Adrenal gland (tissue), 19 donors: ENCODE measurements around the gene NLK. TPM values are rescaled to one million over a fixed set of nuclear protein-coding genes. Genes with fewer than 3 reads are reported as not detected.

Source experiments
- DNase-seq, 7 donors: peaks; one replicate each; pipeline ENCODE4 v3.0.0-alpha.2; 2019 to 2020
- H3K27ac ChIP-seq, 5 donors: fragments of 200-600 bp; sonication (generic) in 4 of 5; 1 replicate in 3 of 5; 2 replicates in 2 of 5; pipeline versions ENCODE4 v1.5.1 to v1.8.0; 2016 to 2020; ENCODE audit warnings: mild to moderate bottlenecking in 1 of 5
- H3K27me3 ChIP-seq: fragments of 200-600 bp; 2 replicates; pipeline ENCODE4 v1.8.0; 2021
- H3K36me3 ChIP-seq, 2 donors: fragments of 200-600 bp; replicated peaks in 1 of 2; 1 replicate in 1 of 2; 2 replicates in 1 of 2; pipeline versions ENCODE4 v1.5.1 to v1.8.0; 2018 to 2022
- H3K4me1 ChIP-seq, 2 donors: fragments of 200-600 bp; replicated peaks in 1 of 2; 1 replicate in 1 of 2; 2 replicates in 1 of 2; pipeline versions ENCODE4 v1.5.1 to v1.8.0; 2018 to 2021
- H3K4me3 ChIP-seq, 4 donors: fragments of 200-600 bp; sonication (generic) in 3 of 4; one replicate each; pipeline ENCODE4 v1.5.1; 2016 to 2018
- H3K9me3 ChIP-seq, 3 donors: fragments of 200-600 bp; sonication (generic) in 1 of 3; replicated peaks in 1 of 3; 1 replicate in 2 of 3; 2 replicates in 1 of 3; pipeline versions ENCODE4 v1.5.1 to v1.8.0; 2016 to 2021
- POLR2A ChIP-seq, 2 donors: fragments of 450-650 bp; IDR thresholded peaks; one replicate each; pipeline ENCODE4 v1.6.1; 2017; ENCODE audit warnings: antibody characterized with exemption in 2 of 2, mild to moderate bottlenecking in 2 of 2, moderate library complexity in 1 of 2
- WGBS, 4 donors: extraction: QIAGEN DNeasy Blood & Tissue Kit in 2 of 4; methylation state at CpG; one replicate each; pipeline versions ENCODE4 v1.1.5 to v1.1.7; 2013 to 2017; 5-methylcytosine and 5-hydroxymethylcytosine counted together
- intact Hi-C, 2 donors: fragments of 100-400 bp; cut with DNase I; formaldehyde crosslinking; loops; one replicate each; pipeline versions ENCODE4 v1.14.1 to v1.15.0; 2022 to 2023
- long read RNA-seq, 10 donors: library from polyadenylated mRNA in 3 of 10; unstranded in 2 of 10; stranded (forward) in 1 of 10; transcript quantifications; one replicate each; pipeline ENCODE4 v2.0.0 and lab custom pipeline, GENCODE V29; 2021 to 2026
- polyA plus RNA-seq, 3 donors: library from polyadenylated mRNA; stranded (reverse); fragments of 200-250 nt in 2 of 3; fragments of 350-450 nt in 1 of 3; fragmentation: Illumina TruSeq in 1 of 3; extraction: RNeasy Lipid Tissue Mini Kit (QIAGEN cat#74804) in 1 of 3; gene quantifications; one replicate each; pipeline ENCODE4 v1.2.3, GENCODE V29; 2013 to 2014
- total RNA-seq, 9 donors: library from RNA; depleted of rRNA in 4 of 9; stranded (reverse); fragments of >200 nt in 4 of 9; fragments of 120-200 nt in 1 of 9; fragmentation: NEBNext Ultra II Directional in 1 of 9; extraction: Animal tissue kit (Norgen Biotek cat#: 25700) in 1 of 9; gene quantifications; one replicate each; pipeline versions ENCODE4 v1.1.0 to v1.2.4, GENCODE V29; 2013 to 2023
- TF ChIP-seq, protein P1 (sequence below), 6 experiments: fragments of 450-650 bp in 4 of 6; fragments of 200-600 bp in 2 of 6; sonication (generic) in 1 of 6; IDR thresholded peaks; 1 replicate in 5 of 6; 2 replicates in 1 of 6; pipeline versions ENCODE4 v1.5.1 to v1.8.0; 2016 to 2021; ENCODE audit warnings: antibody characterized with exemption in 6 of 6, mild to moderate bottlenecking in 2 of 6, moderate library complexity in 1 of 6
- donor health status: healthy with polysubstance abuse.
- donor health status: Bipolar disorder and iron deficiency.
- donor health status: DM: yes; HTN: yes; CAD: no.
- donor health status: DM: no; HTN: no; CAD: no.
- donor health status: DM: no; HTN: no; CAD: no.
- donor health status: DM: yes; HTN: yes; CAD: no.

Gene NLK
- 10 to 100 TPM; 34.7 to 86.1 (median 74.8) TPM for total RNA-seq
- polyA plus RNA-seq, result 10 to 100 TPM; 35.7 to 55.5 (median 40.8) TPM
- long read RNA-seq, donor 1, full-length matches to known transcripts, result 7 of 7 reads
- long read RNA-seq, donor 1, partial matches to known transcripts, result 0 of 7 reads
- long read RNA-seq, donor 1, other reads (novel, unspliced or antisense), result 0 of 7 reads
- long read RNA-seq, donor 2, full-length matches to known transcripts, result 9 of 18 reads
- long read RNA-seq, donor 2, partial matches to known transcripts, result 9 of 18 reads
- long read RNA-seq, donor 2, other reads (novel, unspliced or antisense), result 0 of 18 reads
- long read RNA-seq, donor 3, full-length matches to known transcripts, result 5 of 5 reads
- long read RNA-seq, donor 3, partial matches to known transcripts, result 0 of 5 reads
- long read RNA-seq, donor 3, other reads (novel, unspliced or antisense), result 0 of 5 reads
- long read RNA-seq, donor 4, partial matches to known transcripts, result 2 of 6 reads
- long read RNA-seq, donor 4, other reads (novel, unspliced or antisense), result 3 of 6 reads
- long read RNA-seq, donor 5, full-length matches to known transcripts, result 39 of 47 reads
- long read RNA-seq, donor 5, partial matches to known transcripts, result 1 of 47 reads
- long read RNA-seq, donor 5, other reads (novel, unspliced or antisense), result 7 of 47 reads
- long read RNA-seq, donor 6, full-length matches to known transcripts, result 3 of 7 reads
- long read RNA-seq, donor 6, partial matches to known transcripts, result 1 of 7 reads
- long read RNA-seq, donor 6, other reads (novel, unspliced or antisense), result 3 of 7 reads
- long read RNA-seq, donor 7, full-length matches to known transcripts, result 3 of 3 reads
- long read RNA-seq, donor 7, partial matches to known transcripts, result 0 of 3 reads
- long read RNA-seq, donor 7, other reads (novel, unspliced or antisense), result 0 of 3 reads
- long read RNA-seq, donor 8, full-length matches to known transcripts, result 15 of 20 reads
- long read RNA-seq, donor 8, partial matches to known transcripts, result 5 of 20 reads
- long read RNA-seq, donor 8, other reads (novel, unspliced or antisense), result 0 of 20 reads
- long read RNA-seq, donor 9, full-length matches to known transcripts, result 8 of 8 reads
- long read RNA-seq, donor 9, partial matches to known transcripts, result 0 of 8 reads
- long read RNA-seq, donor 9, other reads (novel, unspliced or antisense), result 0 of 8 reads
- long read RNA-seq, donor 10, full-length matches to known transcripts, result 6 of 6 reads
- long read RNA-seq, donor 10, partial matches to known transcripts, result 0 of 6 reads
- long read RNA-seq, donor 10, other reads (novel, unspliced or antisense), result 0 of 6 reads

DNA sequence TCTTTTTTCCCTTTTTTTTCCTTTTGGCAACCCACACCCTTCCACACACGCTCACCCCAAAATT, at the start of gene NLK:
NLK (plus strand) TSS at position 21 of the 64 bp plus-strand sequence. CDS start 197 bp downstream, outside the sequence.
- no peaks in the 10 kb centered on the region for H3K36me3 ChIP-seq
- TF ChIP-seq, protein P1, sequence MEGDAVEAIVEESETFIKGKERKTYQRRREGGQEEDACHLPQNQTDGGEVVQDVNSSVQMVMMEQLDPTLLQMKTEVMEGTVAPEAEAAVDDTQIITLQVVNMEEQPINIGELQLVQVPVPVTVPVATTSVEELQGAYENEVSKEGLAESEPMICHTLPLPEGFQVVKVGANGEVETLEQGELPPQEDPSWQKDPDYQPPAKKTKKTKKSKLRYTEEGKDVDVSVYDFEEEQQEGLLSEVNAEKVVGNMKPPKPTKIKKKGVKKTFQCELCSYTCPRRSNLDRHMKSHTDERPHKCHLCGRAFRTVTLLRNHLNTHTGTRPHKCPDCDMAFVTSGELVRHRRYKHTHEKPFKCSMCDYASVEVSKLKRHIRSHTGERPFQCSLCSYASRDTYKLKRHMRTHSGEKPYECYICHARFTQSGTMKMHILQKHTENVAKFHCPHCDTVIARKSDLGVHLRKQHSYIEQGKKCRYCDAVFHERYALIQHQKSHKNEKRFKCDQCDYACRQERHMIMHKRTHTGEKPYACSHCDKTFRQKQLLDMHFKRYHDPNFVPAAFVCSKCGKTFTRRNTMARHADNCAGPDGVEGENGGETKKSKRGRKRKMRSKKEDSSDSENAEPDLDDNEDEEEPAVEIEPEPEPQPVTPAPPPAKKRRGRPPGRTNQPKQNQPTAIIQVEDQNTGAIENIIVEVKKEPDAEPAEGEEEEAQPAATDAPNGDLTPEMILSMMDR (IDR thresholded peaks at IDR 0.05), result no peak
- no peak for TF ChIP-seq POLR2A (IDR thresholded peaks at IDR 0.05)
- peaks cover 12 to 52% of the 10 kb centered on the region in 2 donors for H3K4me1 ChIP-seq
- H3K27ac ChIP-seq, result peak within 1 kb of the TSS in 4 of 5 donors; percentile 78 to 95 (median 89)
- H3K27me3 ChIP-seq, result no peaks in the 10 kb centered on the region
- H3K4me3 ChIP-seq, result peak within 1 kb of the TSS; percentile 65 to 97 (median 78)
- H3K9me3 ChIP-seq, result no peaks in the 10 kb centered on the region
- 58 to 68% (median 60%) methylated on average over 1 of the region's 1 CpG for WGBS, 4 donors
- no peak for DNase-seq
- intact Hi-C loops, result loop anchor here (10.0 kb wide), 2 partner anchors 62 to 148 kb away; partner anchors contain the start of gene LYRM9 (in 1 of the 2)

DNA sequence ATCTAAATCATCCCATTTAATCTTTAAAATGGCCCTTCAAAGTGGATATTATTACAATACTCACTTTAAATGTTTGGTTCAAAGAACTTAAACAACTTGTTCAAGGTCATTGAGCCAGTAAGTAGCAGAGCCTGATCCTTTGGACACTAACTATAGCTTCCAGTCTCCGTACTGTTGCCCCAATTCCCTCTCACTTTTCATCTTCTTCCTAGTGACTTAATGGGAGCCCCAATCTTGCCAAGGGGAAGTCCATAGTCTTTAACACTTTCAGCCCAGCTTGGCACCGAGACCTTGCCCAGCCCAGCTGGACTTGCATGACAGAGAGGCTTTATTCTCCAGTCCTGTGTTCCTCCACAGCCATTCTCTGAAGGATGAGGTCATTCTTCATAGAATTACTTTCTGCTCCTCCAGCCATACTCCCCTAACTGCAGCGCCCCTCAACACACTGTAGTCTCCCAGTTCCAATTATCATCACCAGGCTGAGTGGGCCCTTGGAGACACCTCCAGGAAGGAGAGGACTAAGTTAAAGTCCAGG, 49.2 kb upstream of the NLK start:
- 72 to 80% (median 78%) methylated on average over 3 of the region's 3 CpGs for WGBS, 4 donors
- intact Hi-C loops, result no loop called here
- Histone ChIP-seq H3K36me3 (no peaks in the 10 kb centered on the region), H3K4me1 (no peaks in the 10 kb centered on the region), H3K9me3 (no peaks in the 10 kb centered on the region), H3K27me3 (no peaks in the 10 kb centered on the region), H3K27ac (no peak overlapping the region), H3K4me3 (no peak overlapping the region)
- DNase-seq, result no peak
- TF ChIP-seq, protein P1 (IDR thresholded peaks at IDR 0.05), result no peak
- no peak for TF ChIP-seq POLR2A (IDR thresholded peaks at IDR 0.05)

DNA sequence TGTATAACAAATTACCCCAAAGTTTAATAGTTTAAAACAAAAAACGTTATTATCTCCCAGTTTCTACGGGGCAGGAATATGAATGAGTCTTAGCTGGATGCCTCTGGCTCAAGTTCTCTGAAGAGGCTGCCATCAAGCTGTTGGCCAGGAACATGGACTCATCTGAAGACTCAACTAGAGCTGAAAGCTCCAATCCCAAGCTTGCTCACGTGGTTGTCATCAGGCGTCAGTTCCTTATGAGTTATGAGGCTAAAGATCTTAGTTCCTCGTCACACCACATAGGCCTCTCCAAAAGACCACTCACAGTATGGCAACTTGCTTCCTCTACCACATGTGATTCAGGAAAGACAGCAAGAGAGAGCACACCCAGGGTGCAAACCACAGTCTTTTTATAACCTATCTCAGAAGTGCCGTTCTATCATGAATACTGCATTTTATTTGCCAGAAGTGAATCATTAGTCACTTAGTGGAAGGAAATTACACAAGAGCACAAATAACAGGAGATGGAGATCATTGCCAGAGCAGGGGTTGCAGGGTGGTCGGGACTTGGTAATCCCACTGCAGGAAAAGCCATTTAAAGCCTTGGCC, 48.7 kb upstream of the NLK start:
- 75 to 82% (median 77%) methylated on average over 7 of the region's 7 CpGs for WGBS, 4 donors
- Histone ChIP-seq H3K9me3 (no peaks in the 10 kb centered on the region), H3K27ac (no peak overlapping the region), H3K4me1 (no peaks in the 10 kb centered on the region), H3K27me3 (no peaks in the 10 kb centered on the region), H3K36me3 (no peaks in the 10 kb centered on the region), H3K4me3 (no peak overlapping the region)
- intact Hi-C loops, result no loop called here
- no peak for DNase-seq
- TF ChIP-seq, protein P1 (IDR thresholded peaks at IDR 0.05), result no peak
- no peak for TF ChIP-seq POLR2A (IDR thresholded peaks at IDR 0.05)
